HepG2 (cell line): ENCODE measurements around the gene GH2.
"Not testable (repeated sequence)": the region's sequence is repeated elsewhere in the genome, so short reads cannot be mapped to it uniquely, and the experiment has no call there.

Experiments
- ETV5 ChIP-seq: IDR thresholded peaks from 2 replicates; pipeline ENCODE4 v1.6.1; 2018; ENCODE audit warnings: missing biosample characterization, missing genetic modification reagents, inconsistent platforms, borderline replicate concordance
- HCFC1 ChIP-seq: fragments of 150-350 bp; IDR thresholded peaks from 2 replicates; pipeline ENCODE4 v1.6.1; 2014; ENCODE audit warnings: low read depth, low read length
- KAT7 ChIP-seq: IDR thresholded peaks from 2 replicates; pipeline ENCODE4 v1.6.1; 2018; ENCODE audit warnings: borderline replicate concordance, missing compliant biosample characterization
- KDM5B ChIP-seq: sonication (generic); formaldehyde crosslinking; IDR thresholded peaks from 2 replicates; pipeline ENCODE4 v1.4.0; 2020; ENCODE audit warnings: missing genetic modification reagents, mild to moderate bottlenecking, borderline replicate concordance
- NFATC3 ChIP-seq: sonication (generic); formaldehyde crosslinking; IDR thresholded peaks from 2 replicates; pipeline ENCODE4 v1.5.1; 2020; ENCODE audit warnings: mild to moderate bottlenecking, missing genetic modification reagents
- POLR2A ChIP-seq, 2 experiments: IDR thresholded peaks; 2 replicates each; pipeline ENCODE4 v1.6.1; 2011; ENCODE audit warnings: low read depth in 2 of 2, low read length in 2 of 2, mild to moderate bottlenecking in 1 of 2, moderate library complexity in 1 of 2; ENCODE audit not compliant: insufficient read depth in 1 of 2
- SP1 ChIP-seq, 2 experiments: fragments of 450-650 bp in 1 of 2; sonication (generic) in 1 of 2; formaldehyde crosslinking in 1 of 2; IDR thresholded peaks; 2 replicates each; pipeline versions ENCODE4 v1.4.0 to v1.6.1; 2016 to 2020; ENCODE audit warnings: missing genetic modification reagents in 1 of 2
- TAF1 ChIP-seq: sonication (generic); formaldehyde crosslinking; IDR thresholded peaks from 2 replicates; pipeline ENCODE4 v1.4.0; 2020; ENCODE audit warnings: missing genetic modification reagents
- TCF7L2 ChIP-seq: IDR thresholded peaks from 2 replicates; pipeline ENCODE4 v1.6.1; 2011; ENCODE audit warnings: mild to moderate bottlenecking, low read depth, low read length, moderate library complexity
- ZNF234 ChIP-seq: sonication (generic); formaldehyde crosslinking; conservative IDR thresholded peaks from 2 replicates; pipeline ENCODE4 v1.5.1; 2020; ENCODE audit warnings: mild to moderate bottlenecking, missing genetic modification reagents
- TF ChIP-seq, protein P1 (sequence below): sonication (generic); formaldehyde crosslinking; IDR thresholded peaks from 2 replicates; pipeline ENCODE4 v1.4.0; 2020; ENCODE audit warnings: missing genetic modification reagents, low read depth, mild to moderate bottlenecking, borderline replicate concordance
- TF ChIP-seq, protein P2 (sequence below): sonication (generic); formaldehyde crosslinking; IDR thresholded peaks from 2 replicates; pipeline ENCODE4 v1.5.0; 2020; ENCODE audit warnings: mild to moderate bottlenecking, missing genetic modification reagents, moderate library complexity

DNA sequence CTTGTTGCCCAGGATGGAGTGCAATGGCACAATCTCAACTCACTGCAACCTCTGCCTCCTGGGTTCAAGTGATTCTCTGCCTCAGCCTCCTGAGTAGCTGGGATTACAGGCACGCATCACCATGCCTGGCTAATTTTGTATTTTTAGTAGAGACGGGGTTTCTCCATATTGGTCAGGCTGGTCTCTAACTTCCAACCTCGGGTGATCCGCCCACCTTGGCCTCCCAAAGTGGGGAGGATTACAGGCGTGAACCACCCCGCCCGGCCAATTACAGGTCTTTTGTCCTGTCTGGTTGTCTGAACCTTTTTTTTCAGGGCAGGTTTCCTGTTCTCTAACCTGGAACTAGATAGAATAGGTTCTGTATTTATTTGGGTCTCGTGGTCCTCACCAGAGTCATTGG, 25.3 kb downstream of the GH2 start:
- TF ChIP-seq, protein P1, sequence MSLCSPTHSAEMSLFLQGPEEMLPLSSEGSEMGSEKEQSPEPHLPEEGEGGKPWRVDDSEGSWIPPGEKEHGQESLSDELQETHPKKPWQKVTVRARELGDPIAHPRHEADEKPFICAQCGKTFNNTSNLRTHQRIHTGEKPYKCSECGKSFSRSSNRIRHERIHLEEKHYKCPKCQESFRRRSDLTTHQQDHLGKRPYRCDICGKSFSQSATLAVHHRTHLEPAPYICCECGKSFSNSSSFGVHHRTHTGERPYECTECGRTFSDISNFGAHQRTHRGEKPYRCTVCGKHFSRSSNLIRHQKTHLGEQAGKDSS (CRISPR knock-in tag): not testable (repeated sequence)
- not testable (repeated sequence) for TF ChIP-seq HCFC1; ETV5 (CRISPR knock-in tag); KDM5B (CRISPR knock-in tag); SP1 (IDR thresholded peaks at IDR 0.05); SP1 (CRISPR knock-in tag; IDR thresholded peaks at IDR 0.05); KAT7; NFATC3 (CRISPR knock-in tag); POLR2A (IDR thresholded peaks at IDR 0.05; ENCODE audit: insufficient read depth in 1 of 2, low read depth in 2 of 2, low read length in 2 of 2); ZNF234 (CRISPR knock-in tag); TCF7L2; TAF1
- TF ChIP-seq, protein P2, sequence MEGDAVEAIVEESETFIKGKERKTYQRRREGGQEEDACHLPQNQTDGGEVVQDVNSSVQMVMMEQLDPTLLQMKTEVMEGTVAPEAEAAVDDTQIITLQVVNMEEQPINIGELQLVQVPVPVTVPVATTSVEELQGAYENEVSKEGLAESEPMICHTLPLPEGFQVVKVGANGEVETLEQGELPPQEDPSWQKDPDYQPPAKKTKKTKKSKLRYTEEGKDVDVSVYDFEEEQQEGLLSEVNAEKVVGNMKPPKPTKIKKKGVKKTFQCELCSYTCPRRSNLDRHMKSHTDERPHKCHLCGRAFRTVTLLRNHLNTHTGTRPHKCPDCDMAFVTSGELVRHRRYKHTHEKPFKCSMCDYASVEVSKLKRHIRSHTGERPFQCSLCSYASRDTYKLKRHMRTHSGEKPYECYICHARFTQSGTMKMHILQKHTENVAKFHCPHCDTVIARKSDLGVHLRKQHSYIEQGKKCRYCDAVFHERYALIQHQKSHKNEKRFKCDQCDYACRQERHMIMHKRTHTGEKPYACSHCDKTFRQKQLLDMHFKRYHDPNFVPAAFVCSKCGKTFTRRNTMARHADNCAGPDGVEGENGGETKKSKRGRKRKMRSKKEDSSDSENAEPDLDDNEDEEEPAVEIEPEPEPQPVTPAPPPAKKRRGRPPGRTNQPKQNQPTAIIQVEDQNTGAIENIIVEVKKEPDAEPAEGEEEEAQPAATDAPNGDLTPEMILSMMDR (CRISPR knock-in tag): not testable (repeated sequence)
